Stimulated activated CD4-positive, alpha-beta T cell treated with anti-CD3 and anti-CD28 coated beads, Interleukin-1b, Interleukin-23, amount 100 ng/mL, for 24 hours (primary cell): ENCODE results near the gene TRABD2B.

Source experiments
- DNase-seq, 4 experiments: peaks; one replicate each; pipeline ENCODE4 v3.0.0-alpha.2; 2020; ENCODE audit warnings: low read depth in 4 of 4, low spot score in 1 of 4

The TRABD2B gene

GRCh38 chr1:47885062-47885830 is 111.9 kb downstream of the TRABD2B start:
- no peak for DNase-seq

GRCh38 chr1:47883963-47884362 is 113.2 kb downstream of the TRABD2B start:
- DNase-seq: no peak

GRCh38 chr1:47881505-47882442 is 115.4 kb downstream of the TRABD2B start:
- no peak for DNase-seq

GRCh38 chr1:47876587-47876963 is 120.6 kb downstream of the TRABD2B start:
- DNase-seq: no peak

GRCh38 chr1:47875831-47876586 is 121.2 kb downstream of the TRABD2B start:
- DNase-seq: no peak

GRCh38 chr1:47875036-47875435 is 122.1 kb downstream of the TRABD2B start:
- DNase-seq: no peak

GRCh38 chr1:47873337-47873736 is 123.8 kb downstream of the TRABD2B start:
- no peak for DNase-seq

- no peak for DNase-seq
These were observed 124.3 kb downstream of the TRABD2B start for GRCh38 chr1:47872886-47873285.

- DNase-seq: no peak
These were observed 125.3 kb downstream of the TRABD2B start for GRCh38 chr1:47871799-47872353.

GRCh38 chr1:47870946-47871676 is 126.1 kb downstream of the TRABD2B start:
- DNase-seq: no peak

- DNase-seq: no peak
These were observed 126.7 kb downstream of the TRABD2B start for GRCh38 chr1:47870480-47870879.

- DNase-seq: no peak
These were observed 128.9 kb downstream of the TRABD2B start for GRCh38 chr1:47868348-47868676.

GRCh38 chr1:47867438-47868347 is 129.5 kb downstream of the TRABD2B start:
- DNase-seq: no peak

GRCh38 chr1:47866601-47867437 is 130.4 kb downstream of the TRABD2B start:
- DNase-seq: no peak

GRCh38 chr1:47865881-47866535 is 131.2 kb downstream of the TRABD2B start:
- DNase-seq: no peak

- no peak for DNase-seq
These were observed 138.0 kb downstream of the TRABD2B start for GRCh38 chr1:47859092-47859743.

- no peak for DNase-seq
These were observed 140.2 kb downstream of the TRABD2B start for GRCh38 chr1:47856996-47857395.

- DNase-seq: no peak
These were observed 142.0 kb downstream of the TRABD2B start for GRCh38 chr1:47855230-47855629.
